Astrocyte of the hippocampus (primary cell): ENCODE results near the gene ZNF593.

ENCODE experiments used
- DNase-seq: peaks from one replicate; pipeline ENCODE4 v3.0.0; 2011; ENCODE audit warnings: low read depth, low spot score

ZNF593 gene

DNA sequence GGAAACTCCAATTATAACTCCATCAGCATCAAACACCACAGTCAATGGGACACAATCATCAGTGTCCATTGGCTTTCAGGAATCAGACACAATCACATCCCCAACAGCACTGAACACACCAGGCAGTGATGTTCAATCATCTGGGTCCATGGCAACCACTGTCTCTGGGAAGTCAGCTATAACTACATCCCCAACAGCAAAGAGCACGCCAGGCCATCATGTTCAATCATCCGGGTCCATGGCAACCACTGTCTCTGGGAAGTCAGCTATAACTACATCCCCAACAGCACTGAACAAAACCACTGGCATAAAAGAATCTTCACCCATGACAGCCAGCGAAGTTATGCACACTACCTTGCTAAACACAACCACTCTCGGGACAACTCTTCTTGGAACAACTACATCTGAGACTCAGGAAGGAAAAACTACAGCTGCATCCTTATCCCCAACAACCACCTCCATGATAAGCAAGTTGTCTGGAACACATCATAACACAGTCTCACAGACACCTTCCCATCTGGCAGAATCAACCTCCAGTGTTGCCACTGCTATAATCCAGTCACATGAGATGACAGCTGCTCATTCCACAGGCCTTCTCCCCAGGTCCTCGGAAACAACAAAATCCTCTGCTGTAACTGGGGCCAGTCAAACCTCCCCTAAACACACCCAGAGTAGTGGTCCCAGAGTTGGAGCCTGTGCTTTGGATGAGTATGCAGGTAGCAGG lies 40.6 kb downstream of the ZNF593 start:
- DNase-seq, result no peak

DNA sequence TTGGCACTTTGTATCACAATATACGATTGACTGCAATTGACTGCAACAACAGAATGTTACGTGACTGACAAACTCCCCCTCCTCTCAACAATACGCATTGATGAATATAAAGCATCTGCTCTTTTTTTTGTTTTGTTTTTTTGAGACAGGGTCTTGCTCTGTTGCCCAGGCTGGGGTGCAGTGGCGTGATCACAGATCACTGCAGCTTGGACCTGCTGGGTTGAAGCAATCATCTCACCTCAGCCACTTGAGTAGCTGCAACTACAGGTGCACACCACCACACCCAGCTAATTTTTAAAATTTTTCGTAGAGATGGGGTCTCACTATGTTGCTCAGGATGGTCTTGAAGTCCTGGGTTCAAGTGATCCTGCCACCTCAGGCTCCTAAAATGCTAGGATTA lies 43.0 kb downstream of the ZNF593 start:
- no peak for DNase-seq

GRCh38 chr1:26213335-26213905 lies 43.7 kb downstream of the ZNF593 start:
- DNase-seq, result no peak

- no peak for DNase-seq
These were observed 45.5 kb downstream of the ZNF593 start for GRCh38 chr1:26215246-26215645.

DNA sequence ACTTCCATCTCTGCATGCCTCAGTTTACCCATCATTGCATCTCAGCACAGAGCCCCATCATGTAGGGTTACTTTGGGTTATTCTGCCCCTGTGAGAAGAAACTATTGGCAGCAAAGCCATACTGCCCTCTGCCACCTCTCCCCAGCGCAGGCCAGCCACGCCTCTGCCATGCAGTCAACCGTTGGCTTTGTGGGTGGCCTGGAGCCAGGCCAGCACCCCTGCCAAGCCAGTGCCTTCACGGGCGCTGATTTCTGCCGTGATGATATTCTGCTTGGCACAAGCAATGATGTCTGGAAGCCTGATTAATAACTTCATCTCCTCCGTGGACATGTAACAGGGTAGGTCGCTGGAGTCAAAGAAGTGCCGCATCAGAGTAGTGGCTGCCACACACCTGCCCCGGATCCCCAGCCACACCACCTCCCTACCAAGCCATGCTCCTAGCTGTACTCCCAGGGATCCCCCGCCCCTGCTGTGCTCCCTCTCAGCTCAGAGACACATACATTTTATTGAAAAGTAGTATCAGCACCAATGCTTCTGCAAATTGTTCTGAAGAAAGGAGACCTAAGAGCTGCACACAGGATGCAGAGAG lies 49.3 kb downstream of the ZNF593 start:
- DNase-seq, result peak; percentile 14
